Prostate gland (tissue), 2 donors: ENCODE data around the gene HECW1. TPM values are rescaled to one million over a fixed set of nuclear protein-coding genes. Genes with fewer than 3 reads are reported as not detected.
"Not testable (repeated sequence)": the region's sequence is repeated elsewhere in the genome, so short reads cannot be mapped to it uniquely, and the experiment has no call there.

Experiments
- DNase-seq: peaks from one replicate; pipeline ENCODE4 v3.0.0-alpha.2; 2019; ENCODE audit warnings: low spot score
- H3K27ac ChIP-seq, 2 donors: fragments of 200-600 bp; sonication (generic); 2 replicates each; pipeline ENCODE4 v1.5.1; 2017 to 2019
- H3K27me3 ChIP-seq: fragments of 200-600 bp; sonication (generic); replicated peaks from 2 replicates; pipeline ENCODE4 v1.5.1; 2019; ENCODE audit not compliant: insufficient read depth
- H3K36me3 ChIP-seq, 2 donors: fragments of 200-600 bp; sonication (generic); 1 replicate in 1 of 2; 2 replicates in 1 of 2; pipeline versions ENCODE4 v1.5.1 to v1.8.1; 2017 to 2019
- H3K4me1 ChIP-seq: fragments of 200-600 bp; sonication (generic); replicated peaks from 2 replicates; pipeline ENCODE4 v1.5.1; 2019
- H3K4me3 ChIP-seq, 2 donors: fragments of 200-600 bp; sonication (generic); 2 replicates each; pipeline ENCODE4 v1.5.1; 2017 to 2019
- H3K9me3 ChIP-seq: fragments of 200-600 bp; sonication (generic); 2 replicates; pipeline ENCODE4 v1.5.1; 2017
- CTCF ChIP-seq, 4 experiments: fragments of 200-600 bp in 2 of 4; fragments of 450-650 bp in 2 of 4; sonication (generic) in 2 of 4; IDR thresholded peaks; 1 replicate in 3 of 4; 2 replicates in 1 of 4; pipeline ENCODE4 v1.5.1; 2016 to 2019; ENCODE audit warnings: antibody characterized with exemption in 4 of 4, mild to moderate bottlenecking in 2 of 4, moderate library complexity in 2 of 4
- POLR2A ChIP-seq: fragments of 450-650 bp; IDR thresholded peaks from one replicate; pipeline ENCODE4 v1.6.1; 2016; ENCODE audit warnings: antibody characterized with exemption, mild to moderate bottlenecking
- POLR2AphosphoS5 ChIP-seq: sonication (generic); formaldehyde crosslinking; IDR thresholded peaks from one replicate; pipeline ENCODE4 v1.6.1; 2017; ENCODE audit warnings: antibody characterized with exemption
- WGBS: methylation state at CpG from one replicate; pipeline ENCODE4 v1.1.5; 2018; 5-methylcytosine and 5-hydroxymethylcytosine counted together
- intact Hi-C: fragments of 100-400 bp; cut with DNase I; formaldehyde crosslinking; loops from one replicate; pipeline ENCODE4 v1.14.2; 2022
- total RNA-seq, 2 donors: library from RNA; depleted of rRNA; stranded (reverse); fragments of >200 nt; gene quantifications; one replicate each; pipeline ENCODE4 v1.1.0, GENCODE V29; 2016

The HECW1 gene
- total RNA-seq = 10 to 100 TPM in 1 of 2 donors, 1 to 10 TPM in 1; 1.4 to 10.3 TPM

GRCh38 chr7:43112459-43112940, at the start of gene HECW1:
TSS of gene HECW1 (plus strand) at chr7:43112647. CDS start at chr7:43243906, 131,259 bp downstream.
- Histone ChIP-seq H3K4me1 (no peaks in the 10 kb centered on the region), H3K27ac (peak within 1 kb of the TSS in 1 of 2 donors; percentile 20), H3K36me3 (no peaks in the 10 kb centered on the region), H3K27me3 (no peaks in the 10 kb centered on the region), H3K4me3 (peak within 1 kb of the TSS; percentile 32 to 42), H3K9me3 (no peaks in the 10 kb centered on the region)
- under 1% methylated on average over 44 of the region's 46 CpGs for whole genome bisulfite sequencing
- no peak for DNase-seq
- TF ChIP-seq POLR2A (no peak), CTCF (IDR thresholded peaks at IDR 0.05) (no peak), POLR2AphosphoS5 (no peak)
- intact Hi-C loops = no loop called here

- H3K9me3 ChIP-seq = no peaks in the 10 kb centered on the region
- WGBS = 68% methylated on average over 7 of the region's 7 CpGs
- no peak for DNase-seq
- H3K27me3 ChIP-seq = no peaks in the 10 kb centered on the region
- H3K4me1 ChIP-seq = no peaks in the 10 kb centered on the region
- TF ChIP-seq POLR2A (no peak), POLR2AphosphoS5 (no peak), CTCF (IDR thresholded peaks at IDR 0.05) (no peak)
- no peak overlapping the region for H3K27ac ChIP-seq
- intact Hi-C loops = no loop called here
- H3K36me3 ChIP-seq = no peaks in the 10 kb centered on the region
- no peak overlapping the region for H3K4me3 ChIP-seq
These were observed 40.8 kb upstream of the HECW1 start for GRCh38 chr7:43071604-43072003.

- Histone ChIP-seq H3K4me1 (no peaks in the 10 kb centered on the region), H3K9me3 (no peaks in the 10 kb centered on the region), H3K27me3 (no peaks in the 10 kb centered on the region), H3K4me3 (no peak overlapping the region), H3K36me3 (no peaks in the 10 kb centered on the region), H3K27ac (no peak overlapping the region)
- WGBS = 27% methylated on average over 6 of the region's 6 CpGs
- intact Hi-C loops = no loop called here
- no peak for DNase-seq
- no peak for TF ChIP-seq POLR2AphosphoS5
- no peak for TF ChIP-seq POLR2A
- TF ChIP-seq CTCF (IDR thresholded peaks at IDR 0.05) = no peak
These were observed 39.9 kb upstream of the HECW1 start for GRCh38 chr7:43072530-43072929.

- H3K4me1 ChIP-seq, DNase-seq, intact Hi-C loops, H3K9me3 ChIP-seq, H3K27me3 ChIP-seq, H3K36me3 ChIP-seq, H3K27ac ChIP-seq, H3K4me3 ChIP-seq: not testable (repeated sequence)
- WGBS = 99% methylated on average over 4 of the region's 4 CpGs
These were observed 38.6 kb upstream of the HECW1 start for GRCh38 chr7:43073811-43074210.

GRCh38 chr7:43076189-43076605, 36.2 kb upstream of the HECW1 start:
- no peaks in the 10 kb centered on the region for H3K36me3 ChIP-seq
- no peak for TF ChIP-seq CTCF (IDR thresholded peaks at IDR 0.05)
- no peak for TF ChIP-seq POLR2AphosphoS5
- no peak for TF ChIP-seq POLR2A
- no peaks in the 10 kb centered on the region for H3K4me1 ChIP-seq
- no peak overlapping the region for H3K4me3 ChIP-seq
- intact Hi-C loops = no loop called here
- 71% methylated on average over 5 of the region's 5 CpGs for WGBS
- H3K27me3 ChIP-seq = no peaks in the 10 kb centered on the region
- no peaks in the 10 kb centered on the region for H3K9me3 ChIP-seq
- peak overlapping the region in 1 of 2 donors; percentile 27 for H3K27ac ChIP-seq
- DNase-seq = no peak
